Measurements from ENCODE around the gene ANKDD1B.
"Not testable (repeated sequence)": the region's sequence is repeated elsewhere in the genome, so short reads cannot be mapped to it uniquely, and the experiment has no call there.

The ANKDD1B gene

GRCh38 chr5:75685141-75685540 is 73.9 kb downstream of the ANKDD1B start:
- H3K4me3 ChIP-seq: no peak overlapping the region
- no peak overlapping the region for H3K27ac ChIP-seq

GRCh38 chr5:75686480-75686879 is 75.2 kb downstream of the ANKDD1B start:
- Histone ChIP-seq H3K4me3 (no peak overlapping the region), H3K27ac (no peak overlapping the region)

- Histone ChIP-seq H3K4me3 (no peak overlapping the region), H3K27ac (no peak overlapping the region)
These were observed 79.4 kb downstream of the ANKDD1B start for GRCh38 chr5:75690669-75691068.

DNA sequence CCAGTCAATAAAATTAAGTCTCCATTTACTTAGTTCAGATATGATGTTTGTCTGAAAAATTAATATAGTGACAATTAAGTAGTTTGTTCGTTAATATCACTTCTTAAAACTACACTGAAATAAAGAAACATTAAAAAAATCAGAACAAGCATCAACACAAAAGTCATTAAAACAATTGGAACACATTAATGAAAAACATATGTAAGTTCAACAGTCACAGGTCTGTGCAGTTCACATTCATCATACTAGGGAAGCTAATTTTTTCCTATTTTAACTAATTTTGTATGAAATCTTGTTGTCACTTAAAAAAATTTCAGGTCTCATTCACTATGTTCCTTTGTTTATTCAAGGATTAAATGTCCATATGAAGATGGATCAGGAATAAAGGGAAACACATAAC is 83.5 kb downstream of the ANKDD1B start:
- Histone ChIP-seq H3K4me3 (no peak overlapping the region), H3K27ac (no peak overlapping the region)

- H3K4me3 ChIP-seq, H3K27ac ChIP-seq: not testable (repeated sequence)
These were observed 84.5 kb downstream of the ANKDD1B start for GRCh38 chr5:75695472-75696351.

DNA sequence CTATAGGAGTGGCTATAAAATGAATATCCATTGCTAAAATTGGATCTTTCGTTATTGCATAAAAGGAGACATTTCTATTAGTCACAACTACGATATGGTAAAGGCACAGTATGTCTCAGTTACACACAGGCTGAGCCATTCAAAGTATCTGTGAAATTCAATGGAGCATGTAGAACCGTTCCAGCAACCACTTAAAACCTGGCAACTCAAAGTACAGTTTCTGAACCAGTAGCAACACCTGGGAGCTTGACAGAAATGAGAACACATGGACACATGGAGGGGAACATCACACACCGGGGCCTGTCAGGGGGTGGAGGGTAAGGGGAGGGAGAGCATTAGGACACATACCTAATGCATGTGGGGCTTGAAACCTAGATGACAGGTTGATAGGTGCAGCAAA is 90.6 kb downstream of the ANKDD1B start:
- H3K27ac ChIP-seq: no peak overlapping the region

DNA sequence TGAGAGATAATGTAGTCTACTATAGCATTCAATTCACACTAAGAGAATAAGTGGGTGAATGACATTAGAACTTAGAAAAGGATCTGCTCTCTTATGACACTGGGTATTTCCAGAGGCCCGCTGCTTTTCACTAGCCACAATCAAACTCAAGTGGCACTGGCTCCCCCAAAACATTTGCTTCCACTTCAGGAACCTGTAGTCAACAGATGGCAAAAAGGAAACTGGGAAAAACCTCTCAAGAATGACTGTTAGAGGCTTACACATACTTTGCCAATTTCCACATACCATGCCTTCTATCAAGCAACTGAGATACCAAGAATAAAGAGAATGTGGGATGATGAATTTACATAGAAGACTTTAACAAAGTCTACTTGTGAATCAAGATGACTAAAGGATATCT is 94.8 kb downstream of the ANKDD1B start:
- no peak overlapping the region for H3K27ac ChIP-seq

More for the DNA sequence above, 90.6 kb downstream of the ANKDD1B start:
- H3K4me3 ChIP-seq: no peak overlapping the region

GRCh38 chr5:75706775-75707174 is 95.5 kb downstream of the ANKDD1B start:
- no peak overlapping the region for H3K27ac ChIP-seq

More for the DNA sequence above, 94.8 kb downstream of the ANKDD1B start:
- no peak overlapping the region for H3K4me3 ChIP-seq

GRCh38 chr5:75707911-75708509 is 96.8 kb downstream of the ANKDD1B start:
- no peak overlapping the region for H3K27ac ChIP-seq
- no peak overlapping the region for H3K4me3 ChIP-seq

More at GRCh38 chr5:75706775-75707174, 95.5 kb downstream of the ANKDD1B start:
- H3K4me3 ChIP-seq: no peak overlapping the region

DNA sequence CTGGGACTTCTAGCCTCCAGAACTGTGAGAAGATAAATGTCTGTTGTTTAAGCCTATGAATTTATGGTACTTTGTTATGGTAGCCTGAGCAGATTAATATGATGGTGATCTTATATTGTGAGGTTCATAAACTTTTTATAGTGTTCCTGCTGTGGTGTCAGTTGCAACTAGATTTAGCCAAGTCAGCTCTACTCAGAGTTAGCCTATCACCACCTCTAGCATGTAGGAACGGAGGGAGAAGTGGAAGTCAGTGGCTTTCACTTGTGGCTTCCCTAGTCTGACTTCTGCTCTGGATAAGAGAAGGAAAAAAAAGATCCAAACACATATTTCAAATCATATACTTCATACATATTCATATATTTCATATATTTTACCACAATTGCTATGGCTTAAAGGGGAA is 99.4 kb downstream of the ANKDD1B start:
- H3K4me3 ChIP-seq: no peak overlapping the region
- H3K27ac ChIP-seq: peak overlapping the region in 1 of 21 experiments; percentile 27

DNA sequence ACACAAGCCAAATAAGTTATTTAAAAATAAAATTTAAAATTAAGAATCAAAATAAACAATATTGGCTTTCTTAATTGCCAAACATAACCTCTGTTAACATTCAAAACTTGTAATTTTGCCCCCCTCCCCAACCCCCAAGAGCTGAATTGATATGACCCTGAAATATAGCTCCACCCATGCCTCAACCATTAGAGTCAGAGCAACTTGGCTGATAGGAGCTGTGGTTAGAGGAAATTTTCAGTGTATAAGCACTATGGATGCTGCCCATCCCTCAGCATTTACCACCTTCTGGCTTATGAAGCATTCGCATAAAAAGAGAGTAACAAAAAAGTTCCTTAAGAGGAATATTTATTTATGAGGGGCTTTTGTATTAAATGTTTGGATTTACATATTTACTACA is 99.9 kb downstream of the ANKDD1B start:
- Histone ChIP-seq H3K4me3 (no peak overlapping the region), H3K27ac (no peak overlapping the region)

- Histone ChIP-seq H3K27ac (no peak overlapping the region), H3K4me3 (no peak overlapping the region)
These were observed 100.8 kb downstream of the ANKDD1B start for GRCh38 chr5:75712091-75712490.

DNA sequence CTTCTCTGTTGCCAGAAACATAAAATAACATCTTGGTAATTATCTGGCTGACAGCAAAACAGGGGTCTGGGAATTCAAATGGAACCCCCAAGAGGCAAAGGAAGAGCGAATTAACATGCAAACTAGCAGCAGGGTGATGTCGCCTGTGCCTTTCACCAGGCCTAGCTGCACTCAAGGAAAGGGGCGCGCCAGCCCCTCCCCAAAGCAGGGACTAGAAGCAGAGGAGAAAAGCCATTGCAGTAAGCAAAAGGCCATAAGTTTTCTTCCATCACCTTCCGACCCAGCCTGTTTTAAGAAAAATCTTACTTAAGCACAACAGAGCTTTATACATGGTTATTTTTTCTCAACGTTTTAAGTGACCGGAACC is 105.4 kb downstream of the ANKDD1B start:
- H3K4me3 ChIP-seq: peak overlapping the region; percentile 52 to 87 (median 63)
- peak overlapping the region in 20 of 21 experiments; percentile 70 to 91 (median 85) for H3K27ac ChIP-seq

DNA sequence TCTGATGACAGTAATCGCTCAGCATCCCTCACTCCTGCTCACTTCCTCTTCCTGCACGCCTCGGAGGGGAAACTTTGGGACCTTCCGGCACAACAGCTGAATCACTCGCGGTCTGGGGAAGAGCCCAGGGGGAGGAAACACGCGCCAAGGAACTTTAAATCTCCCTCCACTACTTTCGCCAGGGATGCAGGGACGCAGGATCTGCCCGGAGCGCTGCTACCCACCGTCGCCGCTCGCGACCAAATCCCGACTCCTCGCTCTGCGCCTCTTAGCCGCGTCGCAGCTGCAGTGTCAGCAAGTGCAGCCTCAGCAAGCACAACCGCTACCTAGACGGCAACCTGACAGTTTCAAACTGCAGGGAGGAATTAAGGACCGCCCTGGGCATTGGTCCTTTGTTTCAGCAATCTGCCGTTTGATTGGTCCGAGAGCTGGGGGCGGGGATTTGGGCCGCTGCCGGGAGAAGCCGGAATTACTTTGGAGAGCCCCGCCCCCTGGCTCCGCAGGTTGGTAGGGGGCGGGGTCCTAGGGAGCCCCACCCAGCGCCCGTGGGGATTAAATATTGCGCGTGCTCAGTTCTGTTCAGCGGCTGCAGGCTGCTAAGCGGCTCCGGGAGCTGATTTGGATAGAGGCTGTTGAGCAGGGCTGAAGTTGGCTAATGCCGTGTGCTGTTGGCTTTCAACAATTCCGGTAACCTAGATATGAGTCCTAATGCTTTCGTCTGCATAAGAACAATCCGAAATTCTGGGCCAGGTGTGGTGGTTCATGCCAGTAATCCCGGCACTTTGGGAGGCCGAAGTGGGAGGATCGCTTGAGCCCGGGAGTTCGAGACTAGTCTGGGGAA is 106.0 kb downstream of the ANKDD1B start, which contains the start of gene POC5:
POC5 (minus strand) TSS at position 356 of the 841 bp plus-strand sequence. CDS start 4,500 bp downstream, outside the sequence.
- Histone ChIP-seq H3K4me3 (peak within 1 kb of the TSS; percentile 52 to 87 (median 63)), H3K27ac (peak within 1 kb of the TSS in 20 of 21 experiments; percentile 70 to 91 (median 85))

DNA sequence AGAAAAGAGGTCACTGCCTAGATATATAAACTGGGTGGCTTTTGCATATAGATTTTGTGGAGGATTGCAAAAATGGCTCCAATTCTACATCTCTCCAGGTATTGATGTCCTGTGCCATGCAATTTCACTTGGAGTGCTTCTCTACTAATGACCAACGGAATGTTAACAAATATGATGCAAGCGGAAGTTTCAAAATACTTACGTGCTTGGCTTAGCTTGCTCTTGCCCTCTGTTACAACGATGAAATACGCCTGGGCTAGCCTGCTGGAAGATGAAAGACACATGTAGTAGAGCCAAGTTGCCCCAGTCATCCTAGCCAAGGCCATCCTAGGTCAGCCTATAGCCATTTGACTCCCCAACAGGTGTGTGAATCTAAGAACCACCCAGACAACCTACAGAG is 109.6 kb downstream of the ANKDD1B start:
- Histone ChIP-seq H3K27ac (no peak overlapping the region), H3K4me3 (no peak overlapping the region)
